GM19193 (cell line): ENCODE results near the gene TBC1D13.

Source experiments
- POLR2A ChIP-seq: IDR thresholded peaks from 4 replicates; pipeline ENCODE4 v1.6.1; 2011; ENCODE audit not compliant: insufficient read depth, insufficient read length; ENCODE audit errors: extremely low read depth

The TBC1D13 gene

DNA sequence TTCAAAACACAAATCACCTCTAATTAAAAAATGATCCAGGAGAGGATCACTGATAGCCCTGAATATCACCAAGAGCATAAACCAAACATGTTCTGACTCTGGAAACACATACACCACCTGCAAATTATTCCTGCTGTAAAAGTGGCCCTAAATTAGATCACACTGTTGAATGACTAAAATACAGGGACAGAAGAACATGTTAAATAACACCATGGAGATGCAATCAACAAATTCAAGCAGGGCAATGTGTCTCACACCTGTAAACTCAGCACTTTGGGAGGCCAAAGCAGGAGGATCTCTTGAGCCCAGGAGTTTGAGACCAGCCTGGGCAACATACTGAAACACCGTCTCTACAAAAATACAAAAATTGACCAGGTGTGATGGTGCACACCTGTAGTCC, 60.8 kb downstream of the TBC1D13 start:
- no peak for TF ChIP-seq POLR2A
